Stimulated activated CD4-positive, alpha-beta T cell treated with anti-CD3 and anti-CD28 coated beads, Interleukin-2, amount 100 ng/mL, for 48 hours (primary cell): ENCODE measurements around the gene NTN4.

Experiments
- DNase-seq, 2 donors: peaks; one replicate each; pipeline ENCODE4 v3.0.0-alpha.2; 2020

NTN4 gene

GRCh38 chr12:95653771-95654546 is 136.6 kb downstream of the NTN4 start:
- no peak for DNase-seq

GRCh38 chr12:95651681-95652080 is 138.9 kb downstream of the NTN4 start:
- no peak for DNase-seq

GRCh38 chr12:95648990-95649791 is 141.4 kb downstream of the NTN4 start:
- DNase-seq, result no peak

- no peak for DNase-seq
These were observed 143.8 kb downstream of the NTN4 start for GRCh38 chr12:95646781-95647190.

GRCh38 chr12:95643256-95643655 is 147.3 kb downstream of the NTN4 start:
- no peak for DNase-seq

GRCh38 chr12:95642583-95642982 is 148.0 kb downstream of the NTN4 start:
- no peak for DNase-seq

GRCh38 chr12:95641299-95641952 is 149.1 kb downstream of the NTN4 start:
- no peak for DNase-seq

GRCh38 chr12:95640516-95640915 is 150.0 kb downstream of the NTN4 start:
- DNase-seq, result no peak

- no peak for DNase-seq
These were observed 153.0 kb downstream of the NTN4 start for GRCh38 chr12:95637471-95638155.

- no peak for DNase-seq
These were observed 153.6 kb downstream of the NTN4 start for GRCh38 chr12:95637010-95637409.

- DNase-seq, result no peak
These were observed 155.6 kb downstream of the NTN4 start for GRCh38 chr12:95634622-95635621.

- DNase-seq, result no peak
These were observed 156.7 kb downstream of the NTN4 start for GRCh38 chr12:95633732-95634465.

- DNase-seq, result no peak
These were observed 157.4 kb downstream of the NTN4 start for GRCh38 chr12:95633049-95633731.

GRCh38 chr12:95630496-95630895 is 160.1 kb downstream of the NTN4 start:
- no peak for DNase-seq

GRCh38 chr12:95629392-95629791 is 161.2 kb downstream of the NTN4 start:
- no peak for DNase-seq

- no peak for DNase-seq
These were observed 163.7 kb downstream of the NTN4 start for GRCh38 chr12:95626854-95627253.

GRCh38 chr12:95625012-95625411 is 165.6 kb downstream of the NTN4 start:
- DNase-seq, result no peak

GRCh38 chr12:95624589-95624988 is 166.0 kb downstream of the NTN4 start:
- DNase-seq, result no peak

- DNase-seq, result peak; percentile 10 to 18
These were observed 166.9 kb downstream of the NTN4 start for GRCh38 chr12:95623554-95624170.

GRCh38 chr12:95622879-95623278 is 167.7 kb downstream of the NTN4 start:
- no peak for DNase-seq
